ENCODE measurements around the gene EVX2.

Gene EVX2

GRCh38 chr2:176072951-176073904 lies 10.5 kb downstream of the EVX2 start:
- Histone ChIP-seq H3K27me3 (replicated peaks; ENCODE audit: control insufficient read depth, insufficient read depth, low read length) (peaks cover 6% of the 10 kb centered on the region), H3K4me3 (replicated peaks; ENCODE audit: low read depth, low read length) (no peak overlapping the region), H3K36me3 (ENCODE audit: control insufficient read depth, insufficient read depth, low read length) (no peaks in the 10 kb centered on the region)
- no peak for DNase-seq (ENCODE audit: extremely low read depth, insufficient read length)
- TF ChIP-seq, protein P1, sequence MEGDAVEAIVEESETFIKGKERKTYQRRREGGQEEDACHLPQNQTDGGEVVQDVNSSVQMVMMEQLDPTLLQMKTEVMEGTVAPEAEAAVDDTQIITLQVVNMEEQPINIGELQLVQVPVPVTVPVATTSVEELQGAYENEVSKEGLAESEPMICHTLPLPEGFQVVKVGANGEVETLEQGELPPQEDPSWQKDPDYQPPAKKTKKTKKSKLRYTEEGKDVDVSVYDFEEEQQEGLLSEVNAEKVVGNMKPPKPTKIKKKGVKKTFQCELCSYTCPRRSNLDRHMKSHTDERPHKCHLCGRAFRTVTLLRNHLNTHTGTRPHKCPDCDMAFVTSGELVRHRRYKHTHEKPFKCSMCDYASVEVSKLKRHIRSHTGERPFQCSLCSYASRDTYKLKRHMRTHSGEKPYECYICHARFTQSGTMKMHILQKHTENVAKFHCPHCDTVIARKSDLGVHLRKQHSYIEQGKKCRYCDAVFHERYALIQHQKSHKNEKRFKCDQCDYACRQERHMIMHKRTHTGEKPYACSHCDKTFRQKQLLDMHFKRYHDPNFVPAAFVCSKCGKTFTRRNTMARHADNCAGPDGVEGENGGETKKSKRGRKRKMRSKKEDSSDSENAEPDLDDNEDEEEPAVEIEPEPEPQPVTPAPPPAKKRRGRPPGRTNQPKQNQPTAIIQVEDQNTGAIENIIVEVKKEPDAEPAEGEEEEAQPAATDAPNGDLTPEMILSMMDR (IDR thresholded peaks at IDR 0.05; ENCODE audit: insufficient read depth, low read length, poor library complexity, severe bottlenecking) = no peak

GRCh38 chr2:176072292-176072669 lies 11.5 kb downstream of the EVX2 start:
- Histone ChIP-seq H3K27me3 (replicated peaks; ENCODE audit: control insufficient read depth, insufficient read depth, low read length) (peaks cover 6% of the 10 kb centered on the region), H3K36me3 (ENCODE audit: control insufficient read depth, insufficient read depth, low read length) (no peaks in the 10 kb centered on the region), H3K4me3 (replicated peaks; ENCODE audit: low read depth, low read length) (no peak overlapping the region)
- TF ChIP-seq, protein P1 (IDR thresholded peaks at IDR 0.05; ENCODE audit: insufficient read depth, low read length, poor library complexity, severe bottlenecking) = no peak
- DNase-seq (ENCODE audit: extremely low read depth, insufficient read length) = no peak

DNA sequence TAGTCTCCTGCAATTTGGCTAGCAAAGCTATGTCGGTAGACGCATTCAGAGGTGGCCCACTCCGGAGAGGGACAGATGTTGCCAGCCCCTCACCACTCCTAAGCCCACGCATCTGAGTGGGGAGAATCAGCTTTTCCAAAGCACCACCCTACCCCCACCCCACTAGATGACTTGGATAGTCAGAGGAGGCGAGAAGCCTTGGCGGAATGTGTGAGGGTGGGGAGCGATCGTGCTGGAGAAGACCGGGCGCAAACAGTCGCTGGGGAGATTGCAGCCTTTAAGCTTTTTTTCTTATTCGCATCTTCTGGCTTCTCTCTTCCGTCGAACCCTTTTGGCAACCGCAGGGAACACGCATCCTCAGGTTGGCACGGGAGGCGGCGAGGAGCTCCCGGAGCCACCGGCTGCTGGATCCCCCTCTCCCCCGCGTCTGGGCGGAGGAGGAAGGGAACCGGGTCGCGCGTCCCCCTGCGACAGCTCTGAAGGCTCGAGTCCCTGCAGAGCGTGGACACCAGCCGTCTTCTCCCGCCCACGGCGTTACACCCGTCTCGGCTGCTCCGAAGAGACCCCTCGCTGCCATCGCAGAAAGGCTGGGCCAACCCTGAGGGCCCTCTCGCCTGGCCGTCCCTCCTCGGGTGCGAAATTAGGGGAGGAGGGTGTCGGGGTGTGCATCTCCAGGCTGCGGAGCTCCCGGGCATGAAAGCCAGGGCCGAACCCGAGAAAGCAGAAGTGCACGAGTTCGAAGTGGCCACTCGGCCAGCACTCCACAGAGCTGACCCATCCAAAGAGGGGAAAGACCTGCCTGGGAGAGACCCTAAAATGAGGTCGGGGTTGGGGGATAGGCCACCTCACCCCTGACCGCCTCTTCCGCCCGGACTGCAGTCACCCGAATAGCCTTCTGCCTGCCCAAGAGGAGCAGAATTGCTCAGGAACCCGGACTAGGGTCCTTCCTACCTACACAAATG lies 12.2 kb downstream of the EVX2 start:
- no peak for DNase-seq (ENCODE audit: extremely low read depth, insufficient read length)
- no peaks in the 10 kb centered on the region for H3K36me3 ChIP-seq (ENCODE audit: control insufficient read depth, insufficient read depth, low read length)
- peaks cover 6% of the 10 kb centered on the region for H3K27me3 ChIP-seq (replicated peaks; ENCODE audit: control insufficient read depth, insufficient read depth, low read length)
- TF ChIP-seq, protein P1 (IDR thresholded peaks at IDR 0.05; ENCODE audit: insufficient read depth, low read length, poor library complexity, severe bottlenecking) = no peak
- no peak overlapping the region for H3K4me3 ChIP-seq (replicated peaks; ENCODE audit: low read depth, low read length)

- Histone ChIP-seq H3K4me3 (replicated peaks; ENCODE audit: low read depth, low read length) (no peak overlapping the region), H3K27me3 (replicated peaks; ENCODE audit: control insufficient read depth, insufficient read depth, low read length) (peaks cover 4% of the 10 kb centered on the region), H3K36me3 (ENCODE audit: control insufficient read depth, insufficient read depth, low read length) (no peaks in the 10 kb centered on the region)
- TF ChIP-seq, protein P1 (IDR thresholded peaks at IDR 0.05; ENCODE audit: insufficient read depth, low read length, poor library complexity, severe bottlenecking) = no peak
- DNase-seq (ENCODE audit: extremely low read depth, insufficient read length) = no peak
Observed at GRCh38 chr2:176068419-176068832, 15.3 kb downstream of the EVX2 start.

GRCh38 chr2:176067589-176068418 lies 16.0 kb downstream of the EVX2 start:
- Histone ChIP-seq H3K4me3 (replicated peaks; ENCODE audit: low read depth, low read length) (no peak overlapping the region), H3K36me3 (ENCODE audit: control insufficient read depth, insufficient read depth, low read length) (no peaks in the 10 kb centered on the region), H3K27me3 (replicated peaks; ENCODE audit: control insufficient read depth, insufficient read depth, low read length) (peaks cover 4% of the 10 kb centered on the region)
- DNase-seq (ENCODE audit: extremely low read depth, insufficient read length) = no peak
- TF ChIP-seq, protein P1 (IDR thresholded peaks at IDR 0.05; ENCODE audit: insufficient read depth, low read length, poor library complexity, severe bottlenecking) = no peak
